CD4-positive, CD25-positive, alpha-beta regulatory T cell (primary cell): ENCODE results near the gene TLL2. TPM values are rescaled to one million over a fixed set of nuclear protein-coding genes. Genes with fewer than 3 reads are reported as not detected.
"Not testable (repeated sequence)": the region's sequence is repeated elsewhere in the genome, so short reads cannot be mapped to it uniquely, and the experiment has no call there.

ENCODE experiments used
- ATAC-seq, 2 donors: fragments of 150-1000 bp; cut with Tn5 transposase; one replicate each; pipeline ENCODE4 v1.10.0; 2021; ENCODE audit warnings: low read depth in 2 of 2, moderate number of reproducible peaks in 2 of 2, moderate library complexity in 1 of 2
- DNase-seq, 3 donors: peaks; one replicate each; pipeline versions ENCODE4 v3.0.0 to v3.0.0-alpha.2; 2012 to 2022; ENCODE audit warnings: mixed read lengths in 1 of 3
- H3K27ac ChIP-seq: one replicate; pipeline ENCODE4 v1.7.0; 2013; ENCODE audit warnings: mild to moderate bottlenecking, low read length; ENCODE audit not compliant: insufficient read depth, poor library complexity, severe bottlenecking
- H3K27me3 ChIP-seq: one replicate; pipeline ENCODE4 v1.7.0; 2013; ENCODE audit warnings: low read length; ENCODE audit not compliant: control insufficient read depth, insufficient read depth
- H3K36me3 ChIP-seq: one replicate; pipeline ENCODE4 v1.7.0; 2013; ENCODE audit warnings: mild to moderate bottlenecking, low read length, moderate library complexity; ENCODE audit not compliant: control insufficient read depth, insufficient read depth
- H3K4me1 ChIP-seq: 2 replicates; pipeline ENCODE4 v1.7.0; 2013; ENCODE audit warnings: mild to moderate bottlenecking, low read length; ENCODE audit not compliant: insufficient read depth, control insufficient read depth, poor library complexity, severe bottlenecking
- H3K4me3 ChIP-seq: one replicate; pipeline ENCODE4 v1.7.0; 2013; ENCODE audit warnings: low read depth, mild to moderate bottlenecking, low read length, moderate library complexity
- H3K9me3 ChIP-seq, 2 experiments: 1 replicate in 1 of 2; 2 replicates in 1 of 2; pipeline ENCODE4 v1.7.0; 2013; ENCODE audit warnings: low read length in 2 of 2, mild to moderate bottlenecking in 1 of 2, moderate library complexity in 1 of 2; ENCODE audit not compliant: control insufficient read depth in 2 of 2
- H3K27ac Mint-ChIP-seq, 3 donors: one replicate each; pipeline ENCODE4 v1.8.0; 2020 to 2022; ENCODE audit warnings: mild to moderate bottlenecking in 3 of 3, mixed read lengths in 3 of 3, moderate library complexity in 2 of 3
- H3K27me3 Mint-ChIP-seq: one replicate; pipeline ENCODE4 v1.8.0; 2022; ENCODE audit warnings: mild to moderate bottlenecking, mixed read lengths
- H3K36me3 Mint-ChIP-seq: one replicate; pipeline ENCODE4 v1.8.0; 2020; ENCODE audit warnings: mixed read lengths
- H3K4me1 Mint-ChIP-seq, 4 donors: one replicate each; pipeline ENCODE4 v1.8.0; 2020 to 2022; ENCODE audit warnings: mixed read lengths in 4 of 4, mild to moderate bottlenecking in 1 of 4
- H3K4me3 Mint-ChIP-seq, 4 donors: one replicate each; pipeline ENCODE4 v1.8.0; 2020 to 2022; ENCODE audit warnings: mild to moderate bottlenecking in 4 of 4, mixed read lengths in 4 of 4, moderate library complexity in 3 of 4
- H3K9me3 Mint-ChIP-seq, 7 donors: one replicate each; pipeline ENCODE4 v1.8.0; 2020 to 2022; ENCODE audit warnings: mixed read lengths in 7 of 7, mild to moderate bottlenecking in 3 of 7, moderate library complexity in 2 of 7
- polyA plus RNA-seq, 4 donors: library from polyadenylated mRNA; unstranded; fragments of 300-500 nt; fragmentation: Illumina TruSeq; gene quantifications; one replicate each; pipeline ENCODE4 v1.2.3, GENCODE V29; 2021
- total RNA-seq: library from RNA; stranded (reverse); gene quantifications from one replicate; pipeline ENCODE4 v1.2.3, GENCODE V29; 2022

The TLL2 gene
- not detected for total RNA-seq
- not detected for polyA plus RNA-seq

DNA sequence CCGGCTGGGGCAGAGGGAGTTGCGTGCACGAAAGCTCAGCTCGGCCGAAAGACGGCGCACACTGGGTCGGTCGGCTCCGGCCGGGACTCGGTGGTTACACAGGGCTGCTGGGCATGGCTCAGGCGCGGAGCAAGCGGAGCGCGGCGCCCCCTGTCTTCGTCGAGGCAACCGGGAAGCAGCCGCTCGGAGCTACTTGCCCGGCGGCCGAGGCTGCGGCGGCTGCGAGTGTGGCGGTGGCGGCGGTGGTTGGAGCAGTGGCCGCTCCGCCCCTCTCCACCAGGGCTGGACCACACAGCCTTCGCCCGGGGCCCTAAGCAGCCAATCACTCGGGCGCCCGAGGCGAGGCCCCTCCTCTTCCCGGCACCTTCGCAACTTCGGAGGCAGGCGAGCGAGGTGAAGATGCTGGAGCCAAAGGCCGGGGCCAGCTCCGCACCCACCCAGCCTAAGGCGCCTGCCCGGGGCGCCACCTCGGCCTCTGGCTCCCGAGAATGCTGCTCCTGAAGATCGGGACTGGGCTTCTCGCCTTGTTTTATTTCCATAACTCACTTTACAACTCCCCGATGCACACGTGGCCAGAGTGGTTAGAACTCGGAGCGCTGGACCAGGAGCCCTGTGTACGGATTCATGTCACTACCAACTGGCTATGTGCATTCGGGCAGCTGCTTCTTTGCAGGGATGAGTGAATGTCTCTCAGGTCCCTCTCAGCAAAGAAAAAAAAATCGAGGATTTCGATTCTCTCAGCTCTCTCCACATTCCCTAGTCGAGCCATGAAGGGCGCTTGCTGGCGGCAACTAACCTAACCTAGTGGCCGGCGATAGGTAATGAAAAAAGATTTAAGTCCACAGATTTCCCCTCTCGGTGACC is at the start of gene TLL2:
Gene TLL2, minus strand, starts transcription at position 229 of the 864 bp plus-strand sequence. CDS start 241 bp downstream, outside the sequence.
- Mint-ChIP-seq H3K27ac (no peak within 1 kb of the TSS), H3K4me3 (peak within 1 kb of the TSS; percentile 82 to 85 (median 84)), H3K27me3 (peaks cover 57% of the 10 kb centered on the region), H3K36me3 (no peaks in the 10 kb centered on the region), H3K9me3 (peaks cover 0 to 6% (median 0%) of the 10 kb centered on the region in 7 donors), H3K4me1 (peaks cover 9 to 25% (median 15%) of the 10 kb centered on the region in 4 donors)
- DNase-seq (peak; percentile 25 to 76 (median 34)), ATAC-seq (peak; percentile 42 to 55)
- Histone ChIP-seq H3K9me3 (no peaks in the 10 kb centered on the region), H3K27me3 (peaks cover 22% of the 10 kb centered on the region), H3K36me3 (no peaks in the 10 kb centered on the region), H3K27ac (no peak within 1 kb of the TSS), H3K4me3 (peak within 1 kb of the TSS; percentile 40), H3K4me1 (peaks cover 23% of the 10 kb centered on the region)

DNA sequence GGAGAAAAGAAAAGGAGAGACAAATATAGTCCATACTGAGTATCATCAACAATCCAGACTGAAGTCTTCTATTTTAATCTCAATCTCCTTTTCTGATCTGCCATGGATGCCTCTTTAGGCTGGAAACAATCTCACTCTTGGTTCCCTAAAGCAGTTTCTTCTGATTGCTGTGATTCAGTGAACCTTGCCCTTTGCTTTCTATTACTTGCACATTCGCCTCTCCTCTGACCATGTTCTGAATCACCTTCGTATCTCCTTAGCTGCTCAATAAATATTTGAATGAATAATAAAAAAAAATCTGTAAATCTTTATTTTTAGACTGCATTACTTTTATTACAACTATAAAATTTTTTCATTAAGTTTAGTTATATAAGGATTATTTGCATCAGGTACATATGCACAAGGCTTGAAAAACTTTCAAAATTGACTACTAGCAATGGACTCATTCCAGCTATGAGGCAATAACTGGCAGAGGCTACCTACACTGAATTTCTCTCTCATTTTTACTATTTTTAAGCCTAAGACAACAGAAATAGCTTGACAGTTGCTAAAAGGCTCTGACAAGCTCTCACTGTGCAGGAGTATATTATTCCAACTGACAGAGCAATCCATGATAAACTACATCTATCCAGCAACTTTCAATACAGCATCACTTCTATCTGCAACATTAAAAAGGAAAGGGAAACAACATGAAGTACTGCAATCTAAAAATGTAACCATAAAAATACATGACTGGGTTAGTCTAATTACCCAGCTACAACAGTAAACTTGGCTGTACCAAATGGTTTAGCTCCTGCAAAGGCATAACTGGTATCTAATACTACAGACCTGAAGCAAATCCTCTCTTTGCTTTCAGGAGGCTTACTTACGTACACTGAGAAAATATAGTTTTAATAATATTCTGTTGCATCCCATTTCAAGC is 47.5 kb upstream of the TLL2 start:
- peak overlapping the region in 1 of 3 donors; percentile 63 for H3K27ac Mint-ChIP-seq
- Histone ChIP-seq H3K36me3 (peaks cover 54% of the 10 kb centered on the region), H3K27ac (no peak overlapping the region), H3K4me3 (no peak overlapping the region), H3K9me3 (no peaks in the 10 kb centered on the region), H3K27me3 (no peaks in the 10 kb centered on the region), H3K4me1 (peaks cover 7% of the 10 kb centered on the region)
- peaks cover 14 to 27% (median 16%) of the 10 kb centered on the region in 4 donors for H3K4me1 Mint-ChIP-seq
- DNase-seq (no peak), ATAC-seq (no peak)
- no peaks in the 10 kb centered on the region for H3K27me3 Mint-ChIP-seq
- no peaks in the 10 kb centered on the region for H3K9me3 Mint-ChIP-seq
- peaks cover 35% of the 10 kb centered on the region for H3K36me3 Mint-ChIP-seq
- no peak overlapping the region for H3K4me3 Mint-ChIP-seq

DNA sequence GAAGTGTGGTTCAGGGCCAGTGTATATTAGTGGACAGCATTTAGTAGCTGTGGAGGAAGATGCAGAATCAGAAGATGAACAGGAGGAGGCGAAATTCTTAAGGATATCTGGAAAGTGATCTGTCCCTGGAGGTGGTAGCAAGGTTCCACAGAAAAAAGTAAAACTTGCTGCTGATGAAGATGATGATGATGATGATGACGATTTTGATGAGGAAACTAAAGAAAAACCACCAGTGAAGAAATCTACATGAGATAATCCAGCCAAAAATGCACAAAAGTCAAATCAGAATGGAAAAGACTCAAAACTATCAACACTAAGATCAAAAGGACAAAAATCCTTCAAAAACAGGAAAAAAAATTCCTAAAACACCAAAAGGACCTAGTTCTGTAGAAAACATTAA is 46.8 kb upstream of the TLL2 start:
- Histone ChIP-seq H3K36me3 (peaks cover 55% of the 10 kb centered on the region), H3K4me3 (no peak overlapping the region), H3K27me3 (no peaks in the 10 kb centered on the region), H3K9me3 (no peaks in the 10 kb centered on the region), H3K27ac (no peak overlapping the region), H3K4me1 (peaks cover under 1% of the 10 kb centered on the region)
- Mint-ChIP-seq H3K4me1 (peaks cover 8 to 21% (median 10%) of the 10 kb centered on the region in 4 donors), H3K4me3 (no peak overlapping the region), H3K27me3 (no peaks in the 10 kb centered on the region), H3K27ac (peak overlapping the region in 1 of 3 donors; percentile 63), H3K36me3 (peaks cover 35% of the 10 kb centered on the region), H3K9me3 (no peaks in the 10 kb centered on the region)
- ATAC-seq, result no peak
- no peak for DNase-seq

DNA sequence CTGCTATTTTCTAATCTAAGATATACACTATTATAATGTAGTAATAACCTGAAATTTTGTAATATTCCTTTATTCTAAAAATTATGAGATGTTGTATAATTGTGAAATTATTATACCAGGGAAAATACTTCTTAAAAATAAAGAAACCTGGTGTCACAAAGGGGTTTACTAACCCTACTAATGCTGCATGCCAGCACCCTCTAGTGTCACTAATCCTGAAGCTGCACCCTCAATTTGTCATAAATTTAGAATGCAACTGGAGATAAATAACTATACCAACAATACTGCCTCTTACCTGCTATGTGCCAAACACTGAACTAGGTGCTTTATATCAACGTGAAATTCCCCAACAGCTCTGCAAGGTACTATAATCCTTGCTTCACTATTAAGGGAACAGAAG is 42.3 kb upstream of the TLL2 start:
- peak in 1 of 2 donors; percentile 34 for ATAC-seq
- DNase-seq, result peak in 2 of 3 donors; percentile 4 to 30
- Histone ChIP-seq H3K27me3 (no peaks in the 10 kb centered on the region), H3K9me3 (no peaks in the 10 kb centered on the region), H3K36me3 (peaks cover 67% of the 10 kb centered on the region), H3K4me3 (no peak overlapping the region), H3K4me1 (no peaks in the 10 kb centered on the region), H3K27ac (no peak overlapping the region)
- H3K27ac Mint-ChIP-seq, result no peak overlapping the region
- H3K9me3 Mint-ChIP-seq, result no peaks in the 10 kb centered on the region
- peaks cover 0 to 8% (median 4%) of the 10 kb centered on the region in 4 donors for H3K4me1 Mint-ChIP-seq
- H3K27me3 Mint-ChIP-seq, result no peaks in the 10 kb centered on the region
- H3K4me3 Mint-ChIP-seq, result no peak overlapping the region
- peaks cover 29% of the 10 kb centered on the region for H3K36me3 Mint-ChIP-seq

DNA sequence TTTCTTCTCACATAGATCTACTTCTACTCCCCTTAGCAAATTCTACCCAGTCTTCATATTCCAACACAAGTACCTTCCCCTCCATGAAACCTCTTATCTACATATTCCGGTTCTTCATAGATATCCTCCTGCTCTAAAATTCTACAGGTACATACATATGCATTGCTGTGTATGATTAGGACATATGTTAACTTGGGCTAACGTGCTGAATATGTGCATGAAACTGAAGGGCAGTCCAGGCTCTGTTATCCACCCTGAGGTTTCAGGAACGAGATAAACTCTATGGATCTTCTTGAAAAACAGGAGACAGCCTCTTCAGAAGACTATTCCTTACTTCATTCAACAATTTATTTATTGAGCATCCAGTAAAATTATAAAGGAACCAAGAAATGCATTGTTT is 41.6 kb upstream of the TLL2 start:
- Histone ChIP-seq H3K4me1 (no peaks in the 10 kb centered on the region), H3K27me3 (no peaks in the 10 kb centered on the region), H3K4me3 (no peak overlapping the region), H3K27ac (no peak overlapping the region), H3K36me3 (peaks cover 68% of the 10 kb centered on the region), H3K9me3 (no peaks in the 10 kb centered on the region)
- no peak for DNase-seq
- Mint-ChIP-seq H3K9me3 (no peaks in the 10 kb centered on the region), H3K27me3 (no peaks in the 10 kb centered on the region), H3K36me3 (peaks cover 22% of the 10 kb centered on the region), H3K4me3 (no peak overlapping the region), H3K4me1 (peaks cover 0 to 8% (median 2%) of the 10 kb centered on the region in 4 donors), H3K27ac (no peak overlapping the region)
- no peak for ATAC-seq

DNA sequence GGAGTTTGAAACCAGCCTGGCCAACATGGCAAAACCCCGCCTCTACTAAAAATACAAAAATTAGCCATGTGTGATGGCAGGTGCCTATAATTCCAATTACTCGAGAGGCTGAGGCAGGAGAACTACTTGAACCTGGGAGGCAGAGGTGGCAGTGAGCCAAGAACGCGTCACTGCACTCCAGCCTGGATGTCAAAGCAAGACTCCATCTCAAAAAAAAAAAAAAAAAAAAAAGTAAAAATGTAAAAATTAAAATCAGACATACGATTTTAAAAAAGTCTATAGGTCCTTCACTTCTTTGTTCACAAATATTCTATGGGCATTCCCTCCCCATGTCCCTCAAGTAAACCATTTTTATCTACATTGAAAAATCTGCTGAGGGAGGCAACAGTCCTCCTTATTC is 34.9 kb upstream of the TLL2 start:
- peaks cover 92% of the 10 kb centered on the region for H3K36me3 ChIP-seq
- H3K27ac Mint-ChIP-seq, result no peak overlapping the region
- H3K9me3 Mint-ChIP-seq, result no peaks in the 10 kb centered on the region
- no peaks in the 10 kb centered on the region for H3K27me3 Mint-ChIP-seq
- no peak for ATAC-seq
- H3K4me1 ChIP-seq, result no peaks in the 10 kb centered on the region
- H3K27ac ChIP-seq, result no peak overlapping the region
- H3K4me1 Mint-ChIP-seq, result peaks cover 4 to 20% (median 7%) of the 10 kb centered on the region in 4 donors
- H3K36me3 Mint-ChIP-seq, result peaks cover 47% of the 10 kb centered on the region
- no peaks in the 10 kb centered on the region for H3K9me3 ChIP-seq
- no peak overlapping the region for H3K4me3 ChIP-seq
- DNase-seq, result no peak
- no peak overlapping the region for H3K4me3 Mint-ChIP-seq
- no peaks in the 10 kb centered on the region for H3K27me3 ChIP-seq

DNA sequence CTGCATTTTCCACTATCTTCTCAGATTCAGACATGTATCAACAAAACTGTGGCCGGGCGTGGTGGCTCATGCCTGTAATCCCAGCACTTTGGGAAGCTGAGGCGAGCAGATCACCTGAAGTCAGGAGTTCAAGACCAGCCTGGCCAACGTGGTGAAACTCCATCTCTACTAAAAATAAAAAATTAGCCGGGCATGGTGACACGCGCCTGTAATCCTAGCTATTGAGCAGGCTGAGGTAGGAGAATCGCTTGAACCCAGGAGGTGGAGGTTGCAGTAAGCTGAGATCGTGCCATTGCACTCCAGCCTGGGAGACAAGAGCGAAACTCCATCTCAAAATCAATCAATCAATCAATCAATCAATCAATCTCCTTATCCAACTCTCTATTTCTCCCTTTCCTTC is 31.8 kb upstream of the TLL2 start:
- H3K27ac ChIP-seq, ATAC-seq, H3K9me3 Mint-ChIP-seq, H3K4me1 ChIP-seq, H3K4me3 ChIP-seq, H3K9me3 ChIP-seq, H3K27me3 ChIP-seq, H3K27me3 Mint-ChIP-seq, H3K4me3 Mint-ChIP-seq, DNase-seq, H3K27ac Mint-ChIP-seq: not testable (repeated sequence)
- H3K4me1 Mint-ChIP-seq, result peaks cover 4 to 20% (median 6%) of the 10 kb centered on the region in 4 donors
- peaks cover 80% of the 10 kb centered on the region for H3K36me3 ChIP-seq
- H3K36me3 Mint-ChIP-seq, result peaks cover 52% of the 10 kb centered on the region
